Stimulated activated CD4-positive, alpha-beta T cell treated with anti-CD3 and anti-CD28 coated beads, TNF-alpha, amount 100 ng/mL, for 4 hours (primary cell): ENCODE data around the gene ELMO1.

Experiments used
- DNase-seq, 3 experiments: peaks; one replicate each; pipeline ENCODE4 v3.0.0-alpha.2; 2020; ENCODE audit warnings: low read depth in 3 of 3

Gene ELMO1

GRCh38 chr7:37408291-37409228 lies 40.1 kb downstream of the ELMO1 start:
- DNase-seq: peak in 1 of 3 experiments; percentile 17

- DNase-seq: no peak
These were observed 43.0 kb downstream of the ELMO1 start for GRCh38 chr7:37405603-37406122.

GRCh38 chr7:37405128-37405527 lies 43.5 kb downstream of the ELMO1 start:
- no peak for DNase-seq

GRCh38 chr7:37399876-37400421 lies 48.7 kb downstream of the ELMO1 start:
- no peak for DNase-seq

GRCh38 chr7:37398403-37398802 lies 50.3 kb downstream of the ELMO1 start:
- no peak for DNase-seq

- DNase-seq: no peak
These were observed 52.9 kb downstream of the ELMO1 start for GRCh38 chr7:37395618-37396259.

- DNase-seq: no peak
These were observed 54.5 kb downstream of the ELMO1 start for GRCh38 chr7:37394158-37394557.

GRCh38 chr7:37393476-37393875 lies 55.2 kb downstream of the ELMO1 start:
- DNase-seq: no peak

GRCh38 chr7:37392673-37393017 lies 56.0 kb downstream of the ELMO1 start:
- no peak for DNase-seq

GRCh38 chr7:37391791-37392672 lies 56.6 kb downstream of the ELMO1 start:
- no peak for DNase-seq

GRCh38 chr7:37390114-37390513 lies 58.5 kb downstream of the ELMO1 start:
- DNase-seq: no peak

- DNase-seq: no peak
These were observed 59.9 kb downstream of the ELMO1 start for GRCh38 chr7:37388811-37389210.

- no peak for DNase-seq
These were observed 62.9 kb downstream of the ELMO1 start for GRCh38 chr7:37385787-37386186.

- DNase-seq: no peak
These were observed 66.0 kb downstream of the ELMO1 start for GRCh38 chr7:37382546-37383088.

GRCh38 chr7:37380831-37381230 lies 67.8 kb downstream of the ELMO1 start:
- DNase-seq: no peak

- no peak for DNase-seq
These were observed 69.0 kb downstream of the ELMO1 start for GRCh38 chr7:37379546-37380277.

GRCh38 chr7:37377231-37377630 lies 71.4 kb downstream of the ELMO1 start:
- no peak for DNase-seq

- DNase-seq: no peak
These were observed 72.3 kb downstream of the ELMO1 start for GRCh38 chr7:37376386-37376785.

- no peak for DNase-seq
These were observed 75.9 kb downstream of the ELMO1 start for GRCh38 chr7:37372750-37373149.

GRCh38 chr7:37371755-37372154 lies 76.9 kb downstream of the ELMO1 start:
- DNase-seq: no peak

- no peak for DNase-seq
These were observed 78.8 kb downstream of the ELMO1 start for GRCh38 chr7:37369906-37370305.
